Activated CD8-positive, alpha-beta memory T cell treated with anti-CD3 and anti-CD28 coated beads, Interleukin-2, amount 50 U/mL, for 1 hour (primary cell): ENCODE data around the gene HPSE.
"Not testable (repeated sequence)": the region's sequence is repeated elsewhere in the genome, so short reads cannot be mapped to it uniquely, and the experiment has no call there.

ENCODE experiments used
- DNase-seq: peaks from one replicate; pipeline ENCODE4 v3.0.0-alpha.2; 2020; ENCODE audit errors: extremely low read depth

HPSE gene

GRCh38 chr4:83283181-83283580 lies 51.5 kb downstream of the HPSE start:
- DNase-seq, result no peak

GRCh38 chr4:83282049-83282535 lies 52.6 kb downstream of the HPSE start:
- peak; percentile 27 for DNase-seq

- no peak for DNase-seq
These were observed 53.3 kb downstream of the HPSE start for GRCh38 chr4:83281307-83281706.

GRCh38 chr4:83276299-83277040 lies 58.2 kb downstream of the HPSE start:
- no peak for DNase-seq

GRCh38 chr4:83273926-83274325 lies 60.7 kb downstream of the HPSE start:
- not testable (repeated sequence) for DNase-seq

- DNase-seq, result no peak
These were observed 61.7 kb downstream of the HPSE start for GRCh38 chr4:83272900-83273299.

GRCh38 chr4:83269256-83269655 lies 65.4 kb downstream of the HPSE start:
- no peak for DNase-seq

- DNase-seq, result no peak
These were observed 66.2 kb downstream of the HPSE start for GRCh38 chr4:83268491-83268890.

GRCh38 chr4:83267830-83268475 lies 66.7 kb downstream of the HPSE start:
- DNase-seq, result no peak

- DNase-seq, result no peak
These were observed 67.4 kb downstream of the HPSE start for GRCh38 chr4:83267121-83267829.

GRCh38 chr4:83266689-83267088 lies 68.0 kb downstream of the HPSE start:
- DNase-seq, result no peak

GRCh38 chr4:83263106-83263505 lies 71.5 kb downstream of the HPSE start:
- DNase-seq, result no peak

- no peak for DNase-seq
These were observed 72.0 kb downstream of the HPSE start for GRCh38 chr4:83262682-83263081.

- no peak for DNase-seq
These were observed 73.3 kb downstream of the HPSE start for GRCh38 chr4:83261307-83261706.

- DNase-seq, result no peak
These were observed 75.1 kb downstream of the HPSE start for GRCh38 chr4:83259586-83259985.

GRCh38 chr4:83258461-83258860 lies 76.2 kb downstream of the HPSE start:
- DNase-seq, result no peak

GRCh38 chr4:83257811-83258210 lies 76.8 kb downstream of the HPSE start:
- DNase-seq, result no peak

GRCh38 chr4:83255584-83255983 lies 79.1 kb downstream of the HPSE start:
- no peak for DNase-seq

GRCh38 chr4:83252782-83253405 lies 81.8 kb downstream of the HPSE start:
- peak; percentile 37 for DNase-seq

GRCh38 chr4:83251447-83251830 lies 83.2 kb downstream of the HPSE start:
- DNase-seq, result no peak

- DNase-seq, result no peak
These were observed 83.8 kb downstream of the HPSE start for GRCh38 chr4:83250687-83251446.

- DNase-seq, result no peak
These were observed 86.2 kb downstream of the HPSE start for GRCh38 chr4:83248486-83248885.
